SK-N-SH (cell line): Measurements from ENCODE around the gene PPM1L.

Experiments
- EZH2phosphoT487 ChIP-seq: fragments of 200-600 bp; sonication (generic); IDR thresholded peaks from 2 replicates; pipeline ENCODE4 v1.6.1; 2017; ENCODE audit warnings: low read depth, mixed run types, mild to moderate bottlenecking, antibody characterized with exemption, moderate library complexity, borderline replicate concordance
- FOXJ3 ChIP-seq: sonication (generic); formaldehyde crosslinking; IDR thresholded peaks from 2 replicates; pipeline ENCODE4 v1.5.1; 2020; ENCODE audit warnings: mild to moderate bottlenecking, missing genetic modification reagents
- JUND ChIP-seq: IDR thresholded peaks from 2 replicates; pipeline ENCODE4 v1.4.0; 2012
- POLR2AphosphoS5 ChIP-seq: IDR thresholded peaks from 2 replicates; pipeline ENCODE4 v1.6.1; 2012; ENCODE audit warnings: low read depth, low read length
- TEAD4 ChIP-seq: IDR thresholded peaks from 2 replicates; pipeline ENCODE4 v1.4.0; 2012; ENCODE audit warnings: mild to moderate bottlenecking, borderline replicate concordance; ENCODE audit not compliant: insufficient read depth
- TF ChIP-seq, protein P1 (sequence below): fragments of 200-600 bp; sonication (generic); IDR thresholded peaks from 2 replicates; pipeline ENCODE4 v1.6.1; 2017; ENCODE audit warnings: antibody characterized with exemption, mild to moderate bottlenecking, moderate library complexity

DNA sequence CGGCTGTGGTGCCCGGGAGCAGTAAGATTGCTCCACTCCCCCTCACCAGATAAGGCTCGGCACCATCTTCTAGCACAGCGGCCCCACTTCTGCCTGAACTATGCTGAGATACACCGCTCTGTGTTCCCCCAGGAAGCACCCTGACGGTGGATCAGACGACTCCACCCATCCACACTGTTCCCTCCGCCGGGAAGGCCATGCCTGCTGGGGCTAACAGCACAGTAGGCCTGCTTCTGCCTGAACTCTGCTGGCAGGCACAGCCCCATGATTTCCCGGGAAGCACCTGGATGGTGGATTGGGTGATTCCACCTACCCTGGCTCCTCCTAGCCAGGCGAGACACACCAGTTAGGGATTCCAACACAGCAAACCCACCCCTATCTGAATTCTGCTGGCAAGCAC is 36.3 kb upstream of the PPM1L start:
- no peak for TF ChIP-seq FOXJ3
- no peak for TF ChIP-seq EZH2phosphoT487
- no peak for TF ChIP-seq POLR2AphosphoS5
- TF ChIP-seq, protein P1, sequence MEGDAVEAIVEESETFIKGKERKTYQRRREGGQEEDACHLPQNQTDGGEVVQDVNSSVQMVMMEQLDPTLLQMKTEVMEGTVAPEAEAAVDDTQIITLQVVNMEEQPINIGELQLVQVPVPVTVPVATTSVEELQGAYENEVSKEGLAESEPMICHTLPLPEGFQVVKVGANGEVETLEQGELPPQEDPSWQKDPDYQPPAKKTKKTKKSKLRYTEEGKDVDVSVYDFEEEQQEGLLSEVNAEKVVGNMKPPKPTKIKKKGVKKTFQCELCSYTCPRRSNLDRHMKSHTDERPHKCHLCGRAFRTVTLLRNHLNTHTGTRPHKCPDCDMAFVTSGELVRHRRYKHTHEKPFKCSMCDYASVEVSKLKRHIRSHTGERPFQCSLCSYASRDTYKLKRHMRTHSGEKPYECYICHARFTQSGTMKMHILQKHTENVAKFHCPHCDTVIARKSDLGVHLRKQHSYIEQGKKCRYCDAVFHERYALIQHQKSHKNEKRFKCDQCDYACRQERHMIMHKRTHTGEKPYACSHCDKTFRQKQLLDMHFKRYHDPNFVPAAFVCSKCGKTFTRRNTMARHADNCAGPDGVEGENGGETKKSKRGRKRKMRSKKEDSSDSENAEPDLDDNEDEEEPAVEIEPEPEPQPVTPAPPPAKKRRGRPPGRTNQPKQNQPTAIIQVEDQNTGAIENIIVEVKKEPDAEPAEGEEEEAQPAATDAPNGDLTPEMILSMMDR: no peak
- no peak for TF ChIP-seq JUND
- no peak for TF ChIP-seq TEAD4
